K562 (cell line): ENCODE results near the gene PI4K2B. TPM values are rescaled to one million over a fixed set of nuclear protein-coding genes. Genes with fewer than 3 reads are reported as not detected.

Experiments used
- CBFA2T3 ChIP-seq: fragments of 450-650 bp; IDR thresholded peaks from 2 replicates; pipeline ENCODE4 v1.6.1; 2017
- CBX1 ChIP-seq: sonication (generic); IDR thresholded peaks from 2 replicates; pipeline ENCODE4 v1.6.1; 2016; ENCODE audit warnings: antibody characterized with exemption, low read depth, mild to moderate bottlenecking
- CTBP1 ChIP-seq: fragments of 450-650 bp; IDR thresholded peaks from 2 replicates; pipeline ENCODE4 v1.6.1; 2016; ENCODE audit warnings: borderline replicate concordance
- FOXJ2 ChIP-seq: fragments of 200-800 bp; sonication (Bioruptor generic); IDR thresholded peaks from 2 replicates; pipeline ENCODE4 v1.6.1; 2016; ENCODE audit warnings: missing genetic modification characterization, missing compliant biosample characterization
- GATAD2B ChIP-seq: fragments of 450-650 bp; IDR thresholded peaks from 2 replicates; pipeline ENCODE4 v1.6.1; 2017; ENCODE audit warnings: mild to moderate bottlenecking, borderline replicate concordance
- HDAC2 ChIP-seq: fragments of 450-650 bp; IDR thresholded peaks from 2 replicates; pipeline ENCODE4 v1.6.1; 2016; ENCODE audit warnings: mild to moderate bottlenecking
- HES1 ChIP-seq: fragments of 450-650 bp; IDR thresholded peaks from 2 replicates; pipeline ENCODE4 v1.6.1; 2016; ENCODE audit warnings: low read depth, mild to moderate bottlenecking, moderate library complexity
- PHF21A ChIP-seq: fragments of 450-650 bp; IDR thresholded peaks from 2 replicates; pipeline ENCODE4 v1.6.1; 2017; ENCODE audit warnings: low read depth, borderline replicate concordance
- PML ChIP-seq: IDR thresholded peaks from 2 replicates; pipeline ENCODE4 v1.6.1; 2012; ENCODE audit warnings: low read length, inconsistent platforms
- PURB ChIP-seq: sonication (generic); formaldehyde crosslinking; IDR thresholded peaks from 2 replicates; pipeline ENCODE4 v1.9.0; 2021; ENCODE audit warnings: low read depth, mild to moderate bottlenecking, missing genetic modification reagents
- SIRT6 ChIP-seq: IDR thresholded peaks from one replicate; pipeline ENCODE4 v1.6.1; 2012; ENCODE audit warnings: low read depth, mild to moderate bottlenecking, control low read depth, inconsistent platforms, low read length, moderate library complexity
- SMAD4 ChIP-seq: fragments of 250-450 bp; sonication (Bioruptor Pico); conservative IDR thresholded peaks from 2 replicates; pipeline ENCODE4 v1.8.0; 2021; ENCODE audit warnings: inconsistent platforms, mild to moderate bottlenecking, moderate library complexity
- SMARCA5 ChIP-seq: fragments of 450-650 bp; IDR thresholded peaks from 2 replicates; pipeline ENCODE4 v1.6.1; 2016
- SMC3 ChIP-seq: conservative IDR thresholded peaks from 2 replicates; pipeline ENCODE4 v1.6.1; 2011; ENCODE audit warnings: low read depth, low read length, improper control_type of control experiment; ENCODE audit not compliant: insufficient read depth
- TBP ChIP-seq: optimal IDR thresholded peaks from 2 replicates; pipeline ENCODE3; 2011; ENCODE audit warnings: low read depth, low read length, improper control_type of control experiment
- THRAP3 ChIP-seq: fragments of 450-650 bp; IDR thresholded peaks from 2 replicates; pipeline ENCODE4 v1.6.1; 2016; ENCODE audit warnings: mild to moderate bottlenecking, inconsistent platforms, borderline replicate concordance
- ZBTB17 ChIP-seq: fragments of 450-650 bp; formaldehyde crosslinking; IDR thresholded peaks from 2 replicates; pipeline ENCODE4 v1.4.0; 2020; ENCODE audit warnings: mild to moderate bottlenecking
- ZNF121 ChIP-seq: sonication (generic); formaldehyde crosslinking; conservative IDR thresholded peaks from 2 replicates; pipeline ENCODE4 v1.8.0; 2022; ENCODE audit warnings: missing genetic modification reagents
- ZNF696 ChIP-seq: fragments of 250-450 bp; sonication (Bioruptor Pico); conservative IDR thresholded peaks from 2 replicates; pipeline ENCODE4 v1.4.0; 2020; ENCODE audit warnings: mild to moderate bottlenecking, moderate library complexity
- polyA plus RNA-seq, 8 experiments: library from polyadenylated mRNA; depleted of rRNA in 4 of 8; stranded (reverse) in 5 of 8; unstranded in 3 of 8; fragments of >200 nt; fragmentation: Nextera tagmentation in 2 of 8; fragmentation: Illumina TruSeq in 1 of 8; extraction: Ambion mirVana in 2 of 8; extraction: Trizol in 1 of 8; gene quantifications; 2 replicates each; pipeline versions ENCODE4 v1.2.1 to v1.2.3, GENCODE V29; 2011 to 2014; ENCODE audit warnings: inconsistent platforms in 1 of 8, missing spikeins in 1 of 8
- total RNA-seq, 7 experiments: library from RNA; depleted of rRNA in 6 of 7; stranded (reverse); fragments of >200 nt in 6 of 7; fragmentation: Illumina TruSeq in 2 of 7; extraction: Trizol in 2 of 7; gene quantifications; 2 replicates each; pipeline versions ENCODE4 v1.2.1 to v1.2.3, GENCODE V29; 2011 to 2021; ENCODE audit warnings: low replicate concordance in 1 of 7
- TF ChIP-seq, protein P1 (sequence below): fragments of 450-650 bp; conservative IDR thresholded peaks from 2 replicates; pipeline ENCODE4 v1.6.1; 2016; ENCODE audit warnings: missing genetic modification characterization, low read depth, mild to moderate bottlenecking, control low read depth, missing compliant biosample characterization
- TF ChIP-seq, protein P2 (sequence below): fragments of 250-450 bp; sonication (Bioruptor Pico); IDR thresholded peaks from 2 replicates; pipeline ENCODE4 v1.8.0; 2022; ENCODE audit warnings: moderate library complexity, mild to moderate bottlenecking, inconsistent platforms
- TF ChIP-seq, protein P3 (sequence below): fragments of 250-450 bp; sonication (Bioruptor Pico); IDR thresholded peaks from 2 replicates; pipeline ENCODE4 v1.8.0; 2022; ENCODE audit warnings: inconsistent platforms, mild to moderate bottlenecking, moderate library complexity, borderline replicate concordance
- TF ChIP-seq, protein P4 (sequence below): sonication (generic); formaldehyde crosslinking; IDR thresholded peaks from 2 replicates; pipeline ENCODE4 v1.8.0; 2022; ENCODE audit warnings: mild to moderate bottlenecking, low read depth, missing genetic modification reagents
- TF ChIP-seq, protein P5 (sequence below): sonication (generic); formaldehyde crosslinking; IDR thresholded peaks from 2 replicates; pipeline ENCODE4 v1.9.0; 2022; ENCODE audit warnings: mild to moderate bottlenecking, missing genetic modification reagents

Gene PI4K2B
- total and polyA plus RNA-seq, 9 of the 15 experiments (the other 6 are each of a cell fraction or from before 2014, with no cell fraction given): 4.5 to 21.4 (median 16.5) TPM

DNA sequence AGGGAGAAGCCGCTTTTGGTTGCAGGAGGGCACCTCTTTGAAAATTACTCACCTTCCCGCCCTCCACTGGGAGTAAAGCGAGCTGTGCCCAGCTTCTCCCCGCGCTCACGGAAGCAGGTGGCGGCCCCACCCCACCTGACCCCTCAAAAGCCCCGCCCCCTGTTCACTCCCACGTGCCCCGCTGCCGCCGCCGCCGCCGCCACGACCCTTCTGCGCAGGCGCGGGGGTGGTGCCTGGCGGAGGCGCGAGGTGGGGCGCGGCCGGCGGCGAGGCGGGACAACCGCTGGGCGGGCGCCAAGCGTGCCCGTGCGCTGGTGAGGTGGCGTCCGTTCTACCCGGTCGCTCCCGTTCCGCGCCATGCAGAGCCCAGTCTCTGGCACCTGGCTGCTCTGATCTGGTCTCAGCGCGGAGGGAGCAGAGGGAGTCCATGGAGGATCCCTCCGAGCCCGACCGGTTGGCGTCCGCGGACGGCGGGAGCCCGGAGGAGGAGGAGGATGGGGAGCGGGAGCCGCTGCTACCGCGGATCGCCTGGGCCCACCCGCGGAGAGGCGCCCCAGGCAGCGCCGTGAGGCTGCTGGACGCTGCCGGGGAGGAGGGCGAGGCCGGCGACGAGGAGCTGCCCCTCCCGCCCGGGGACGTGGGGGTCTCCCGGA lies at the start of gene PI4K2B (continued):
- TF ChIP-seq, protein P1, sequence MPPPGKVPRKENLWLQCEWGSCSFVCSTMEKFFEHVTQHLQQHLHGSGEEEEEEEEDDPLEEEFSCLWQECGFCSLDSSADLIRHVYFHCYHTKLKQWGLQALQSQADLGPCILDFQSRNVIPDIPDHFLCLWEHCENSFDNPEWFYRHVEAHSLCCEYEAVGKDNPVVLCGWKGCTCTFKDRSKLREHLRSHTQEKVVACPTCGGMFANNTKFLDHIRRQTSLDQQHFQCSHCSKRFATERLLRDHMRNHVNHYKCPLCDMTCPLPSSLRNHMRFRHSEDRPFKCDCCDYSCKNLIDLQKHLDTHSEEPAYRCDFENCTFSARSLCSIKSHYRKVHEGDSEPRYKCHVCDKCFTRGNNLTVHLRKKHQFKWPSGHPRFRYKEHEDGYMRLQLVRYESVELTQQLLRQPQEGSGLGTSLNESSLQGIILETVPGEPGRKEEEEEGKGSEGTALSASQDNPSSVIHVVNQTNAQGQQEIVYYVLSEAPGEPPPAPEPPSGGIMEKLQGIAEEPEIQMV (tag): no peak
- TF ChIP-seq, protein P2, sequence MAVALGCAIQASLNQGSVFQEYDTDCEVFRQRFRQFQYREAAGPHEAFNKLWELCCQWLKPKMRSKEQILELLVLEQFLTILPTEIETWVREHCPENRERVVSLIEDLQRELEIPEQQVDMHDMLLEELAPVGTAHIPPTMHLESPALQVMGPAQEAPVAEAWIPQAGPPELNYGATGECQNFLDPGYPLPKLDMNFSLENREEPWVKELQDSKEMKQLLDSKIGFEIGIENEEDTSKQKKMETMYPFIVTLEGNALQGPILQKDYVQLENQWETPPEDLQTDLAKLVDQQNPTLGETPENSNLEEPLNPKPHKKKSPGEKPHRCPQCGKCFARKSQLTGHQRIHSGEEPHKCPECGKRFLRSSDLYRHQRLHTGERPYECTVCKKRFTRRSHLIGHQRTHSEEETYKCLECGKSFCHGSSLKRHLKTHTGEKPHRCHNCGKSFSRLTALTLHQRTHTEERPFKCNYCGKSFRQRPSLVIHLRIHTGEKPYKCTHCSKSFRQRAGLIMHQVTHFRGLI (CRISPR knock-in tag): no peak
- TF ChIP-seq SMC3: no peak
- no peak for TF ChIP-seq HES1
- no peak for TF ChIP-seq SMARCA5
- TF ChIP-seq PML: peak; percentile 54; the same call in 1 of the 2 replicates
- TF ChIP-seq ZBTB17: no peak
- TF ChIP-seq PHF21A: no peak
- no peak for TF ChIP-seq ZNF696 (CRISPR knock-in tag)
- peak; percentile 87 for TF ChIP-seq CTBP1
- TF ChIP-seq, protein P3, sequence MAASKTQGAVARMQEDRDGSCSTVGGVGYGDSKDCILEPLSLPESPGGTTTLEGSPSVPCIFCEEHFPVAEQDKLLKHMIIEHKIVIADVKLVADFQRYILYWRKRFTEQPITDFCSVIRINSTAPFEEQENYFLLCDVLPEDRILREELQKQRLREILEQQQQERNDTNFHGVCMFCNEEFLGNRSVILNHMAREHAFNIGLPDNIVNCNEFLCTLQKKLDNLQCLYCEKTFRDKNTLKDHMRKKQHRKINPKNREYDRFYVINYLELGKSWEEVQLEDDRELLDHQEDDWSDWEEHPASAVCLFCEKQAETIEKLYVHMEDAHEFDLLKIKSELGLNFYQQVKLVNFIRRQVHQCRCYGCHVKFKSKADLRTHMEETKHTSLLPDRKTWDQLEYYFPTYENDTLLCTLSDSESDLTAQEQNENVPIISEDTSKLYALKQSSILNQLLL (CRISPR knock-in tag): no peak
- peak; percentile 63; the same call in 1 of the 2 replicates for TF ChIP-seq GATAD2B
- peak; percentile 70 for TF ChIP-seq SMAD4 (CRISPR knock-in tag)
- TF ChIP-seq TBP: peak; percentile 67
- no peak for TF ChIP-seq HDAC2
- no peak for TF ChIP-seq CBX1
- no peak for TF ChIP-seq SIRT6
- TF ChIP-seq FOXJ2 (tag): no peak
- no peak for TF ChIP-seq PURB (CRISPR knock-in tag)
- TF ChIP-seq, protein P4, sequence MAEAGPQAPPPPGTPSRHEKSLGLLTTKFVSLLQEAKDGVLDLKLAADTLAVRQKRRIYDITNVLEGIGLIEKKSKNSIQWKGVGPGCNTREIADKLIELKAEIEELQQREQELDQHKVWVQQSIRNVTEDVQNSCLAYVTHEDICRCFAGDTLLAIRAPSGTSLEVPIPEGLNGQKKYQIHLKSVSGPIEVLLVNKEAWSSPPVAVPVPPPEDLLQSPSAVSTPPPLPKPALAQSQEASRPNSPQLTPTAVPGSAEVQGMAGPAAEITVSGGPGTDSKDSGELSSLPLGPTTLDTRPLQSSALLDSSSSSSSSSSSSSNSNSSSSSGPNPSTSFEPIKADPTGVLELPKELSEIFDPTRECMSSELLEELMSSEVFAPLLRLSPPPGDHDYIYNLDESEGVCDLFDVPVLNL (CRISPR knock-in tag): no peak
- no peak for TF ChIP-seq CBFA2T3
- no peak for TF ChIP-seq THRAP3
- no peak for TF ChIP-seq ZNF121
- TF ChIP-seq, protein P5, sequence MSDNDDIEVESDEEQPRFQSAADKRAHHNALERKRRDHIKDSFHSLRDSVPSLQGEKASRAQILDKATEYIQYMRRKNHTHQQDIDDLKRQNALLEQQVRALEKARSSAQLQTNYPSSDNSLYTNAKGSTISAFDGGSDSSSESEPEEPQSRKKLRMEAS (CRISPR knock-in tag): peak; percentile 90
